HG02981 (cell line): ENCODE measurements around the gene LUC7L3.
"Not testable (repeated sequence)": the region's sequence is repeated elsewhere in the genome, so short reads cannot be mapped to it uniquely, and the experiment has no call there.

Source experiments
- ATAC-seq: cut with Tn5 transposase; IDR thresholded peaks from one replicate; pipeline ENCODE4 v1.9.1; 2021; ENCODE audit warnings: mild to moderate bottlenecking, moderate library complexity; ENCODE audit not compliant: unreplicated experiment

The LUC7L3 gene

DNA sequence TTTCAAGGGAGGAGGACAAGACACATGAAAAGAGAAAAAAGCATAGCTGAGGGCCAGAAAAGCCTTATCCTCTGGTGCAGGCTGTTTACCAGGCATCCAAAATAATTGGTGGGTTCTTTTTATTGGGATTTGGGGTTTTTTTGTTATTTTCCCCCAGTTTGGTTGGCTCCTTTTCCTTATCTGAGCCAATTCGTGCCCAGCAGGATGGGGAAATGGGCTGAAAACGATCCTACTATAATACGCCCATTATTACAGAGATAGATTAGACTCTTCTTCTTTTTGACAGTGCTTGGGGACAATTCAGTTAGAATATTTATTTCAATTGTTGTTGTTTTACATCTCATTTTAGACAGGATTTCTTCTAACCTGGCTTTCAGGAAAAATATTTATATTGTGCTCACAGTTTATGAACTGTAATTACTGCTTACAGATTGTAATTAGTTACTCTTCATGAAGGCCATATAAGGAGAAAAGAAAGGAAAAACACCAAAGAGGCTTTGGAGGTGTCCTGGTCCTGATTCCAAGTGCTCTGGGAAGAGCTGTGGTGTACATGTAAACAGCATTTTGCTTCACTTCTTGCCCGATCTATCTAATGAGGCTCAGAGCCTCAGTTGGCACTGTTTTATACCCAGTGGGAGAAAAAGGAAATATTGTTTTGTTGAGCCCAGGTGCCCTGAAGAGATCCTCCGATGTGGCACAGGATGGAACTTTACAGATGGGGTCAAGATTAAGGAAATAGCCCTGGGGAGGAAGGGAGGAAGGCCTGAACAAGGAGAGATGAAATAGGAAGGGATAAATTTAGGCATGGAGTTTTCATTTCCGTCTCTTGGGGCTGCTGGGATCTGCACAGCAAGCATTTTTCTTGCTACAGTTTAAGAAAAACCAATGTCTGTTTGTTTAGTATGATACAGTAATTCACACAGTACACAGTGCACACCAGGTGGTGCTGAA, 11.1 kb upstream of the LUC7L3 start:
- no peak for ATAC-seq

DNA sequence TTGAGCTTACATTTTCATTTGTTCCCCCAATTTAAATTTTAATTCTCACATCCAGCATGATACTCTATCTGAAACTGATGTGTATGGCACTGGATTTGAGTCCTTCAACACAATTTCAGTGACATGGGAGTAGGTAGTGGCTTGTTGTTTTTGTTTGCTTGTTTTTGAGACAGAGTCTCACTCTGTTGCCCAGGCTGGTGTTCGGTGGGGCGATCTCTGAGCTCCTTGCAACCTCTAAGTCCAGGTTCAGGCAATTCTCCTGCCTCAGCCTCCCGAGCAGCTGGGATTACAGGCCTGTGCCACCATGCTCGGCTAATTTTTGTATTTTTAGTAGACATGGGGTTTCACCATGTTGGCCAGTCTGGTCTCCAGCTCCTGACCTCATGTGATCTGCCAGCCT, 10.3 kb upstream of the LUC7L3 start:
- not testable (repeated sequence) for ATAC-seq

DNA sequence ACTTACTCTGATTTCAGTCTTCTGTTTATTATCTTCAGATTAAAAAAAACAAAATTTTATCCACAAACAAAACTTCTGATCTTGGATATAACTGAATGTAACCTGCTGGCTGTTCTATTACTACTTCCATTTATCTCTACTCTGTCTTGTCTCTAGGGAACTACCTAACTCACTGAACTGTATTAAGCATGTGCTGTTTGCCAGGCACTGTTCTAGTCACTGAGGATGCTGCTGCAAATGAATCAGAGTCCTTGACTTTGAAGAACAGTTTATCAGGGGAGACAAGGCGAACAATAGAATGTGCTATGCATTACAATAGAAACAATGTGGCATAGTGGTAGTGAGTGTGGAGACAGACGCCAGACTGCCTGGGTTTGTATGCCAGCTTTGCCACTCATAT, 9.4 kb upstream of the LUC7L3 start:
- no peak for ATAC-seq

DNA sequence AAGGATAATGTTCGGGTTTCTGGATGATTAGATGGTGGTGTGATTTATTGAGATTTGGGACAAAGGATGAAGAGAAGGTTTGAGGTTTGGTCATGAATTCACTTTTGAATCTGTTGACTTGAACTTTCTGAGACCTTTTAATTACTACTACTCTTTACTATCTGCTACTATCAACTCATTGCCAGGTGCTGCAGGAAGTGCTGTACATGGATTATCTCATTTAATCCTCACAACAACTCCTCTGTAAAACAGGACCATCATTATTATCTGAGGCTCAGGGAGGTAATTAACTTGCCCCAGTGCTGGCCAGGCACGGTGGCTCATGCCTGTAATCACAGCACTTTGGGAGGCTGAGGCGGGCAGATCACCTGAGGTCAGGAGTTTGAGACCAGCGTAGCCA, 8.8 kb upstream of the LUC7L3 start:
- ATAC-seq: no peak

DNA sequence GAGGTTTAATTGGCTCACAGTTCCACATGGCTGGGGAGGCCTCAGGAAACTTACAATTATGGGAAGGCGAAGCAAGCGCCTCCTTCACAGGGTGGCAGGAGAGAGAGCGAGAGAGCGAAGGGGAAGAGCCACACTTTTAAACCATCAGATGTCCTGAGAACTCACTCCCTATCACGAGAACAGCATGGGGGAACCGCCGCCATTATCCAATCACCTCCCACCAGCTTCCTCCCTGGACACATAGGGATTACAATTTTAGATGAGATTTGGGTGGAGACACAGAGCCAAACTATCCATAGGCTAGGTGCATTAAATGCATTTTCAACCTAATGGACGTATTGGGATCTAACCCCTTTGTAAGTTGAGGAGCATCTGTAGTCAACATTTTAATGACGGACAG, 6.8 kb upstream of the LUC7L3 start:
- ATAC-seq: no peak

DNA sequence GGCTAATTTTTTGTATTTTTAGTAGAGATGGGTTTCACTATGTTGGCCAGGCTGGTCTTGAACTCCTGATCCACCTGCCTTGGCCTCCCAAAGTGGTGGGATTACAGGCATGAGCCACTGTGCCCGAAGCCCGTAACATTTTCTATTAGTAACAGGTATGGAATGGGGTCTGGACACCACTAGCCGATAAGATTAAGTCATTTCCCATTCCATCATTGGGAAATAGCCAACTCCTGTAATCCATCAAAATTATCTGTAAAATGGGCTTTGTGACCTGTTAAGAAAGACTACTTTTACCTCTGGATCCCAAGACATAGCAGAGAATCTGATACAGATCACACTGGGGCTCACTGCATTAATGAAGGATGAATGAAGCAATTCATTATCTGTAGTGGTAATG, 3.9 kb upstream of the LUC7L3 start:
- ATAC-seq: no peak

DNA sequence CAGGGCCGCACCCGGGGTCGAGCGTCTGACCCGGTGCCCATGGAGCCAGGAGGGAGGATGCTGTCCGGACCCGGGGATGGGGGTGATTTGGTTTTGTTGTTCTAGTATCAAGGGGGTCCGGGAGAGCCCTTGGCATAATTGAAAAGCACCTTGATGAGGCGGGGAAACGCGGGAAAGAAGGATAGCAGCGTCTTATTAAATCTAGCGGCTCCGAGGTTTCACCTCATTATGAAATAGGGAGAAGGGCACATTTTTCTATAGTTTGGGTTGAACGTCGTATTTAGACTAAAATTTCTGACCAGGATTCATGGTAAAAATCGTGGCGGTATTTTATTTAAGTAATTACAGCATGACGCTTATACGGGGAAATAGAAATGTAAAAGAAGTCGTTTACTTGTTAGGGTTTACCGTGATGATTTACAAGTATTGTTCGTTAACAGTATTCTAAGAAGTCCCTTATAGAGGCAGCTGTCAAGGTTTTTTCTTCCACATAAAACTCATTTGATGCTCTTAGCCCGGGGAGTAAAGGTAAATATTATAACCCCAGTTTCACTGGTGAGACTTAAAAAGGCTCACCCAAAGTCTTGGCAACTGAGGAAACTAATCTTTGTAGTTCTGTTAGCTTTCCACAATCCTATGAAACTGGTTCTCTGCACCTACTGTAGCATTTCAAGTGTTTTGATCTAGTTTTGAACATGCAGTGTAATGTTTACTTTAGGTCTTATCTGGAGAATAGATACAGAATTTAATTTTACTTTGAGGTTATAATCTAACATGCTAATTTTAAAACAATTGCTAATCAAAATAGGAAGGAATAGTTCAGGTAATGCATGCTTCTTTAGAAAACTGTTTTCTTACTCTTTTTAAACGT, 756 bp downstream of the LUC7L3 start:
- ATAC-seq: no peak

DNA sequence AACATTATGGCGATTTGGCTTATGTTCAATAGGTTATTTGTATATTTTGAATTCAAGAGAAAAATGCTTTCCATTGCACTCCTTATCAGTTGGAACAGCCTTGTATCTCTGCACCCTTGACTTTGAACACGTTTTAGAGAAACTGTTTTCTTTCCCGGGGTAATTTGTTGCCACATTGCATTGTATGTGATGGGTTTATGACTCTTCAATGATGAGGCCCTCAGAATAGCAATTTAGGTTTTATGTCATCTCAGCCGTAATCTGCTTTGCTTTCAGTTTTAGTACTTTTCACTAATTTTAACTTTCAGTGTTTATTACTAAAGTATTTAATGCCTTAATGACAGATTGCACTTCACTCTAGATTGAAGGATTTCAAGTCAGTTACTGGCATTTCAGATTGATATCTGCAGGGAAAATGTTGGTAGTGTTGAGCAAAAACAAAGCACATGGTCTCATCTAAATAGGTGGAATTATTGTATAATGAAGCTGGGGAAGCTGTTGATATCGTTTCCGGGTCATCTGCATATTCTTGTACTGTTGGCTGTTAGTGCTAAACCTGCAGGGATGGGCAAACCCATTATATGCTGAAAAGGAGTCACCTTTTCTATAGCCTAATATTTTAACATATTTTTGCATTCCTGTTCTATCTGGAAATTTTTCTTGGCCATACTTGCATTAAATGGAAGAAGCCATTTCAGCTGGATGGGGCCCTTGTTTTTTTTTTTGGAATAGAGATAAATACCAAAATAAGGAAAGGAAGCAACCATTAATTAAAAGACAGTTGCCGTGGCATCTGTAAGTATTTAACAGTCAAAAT, 2.0 kb downstream of the LUC7L3 start:
- no peak for ATAC-seq

DNA sequence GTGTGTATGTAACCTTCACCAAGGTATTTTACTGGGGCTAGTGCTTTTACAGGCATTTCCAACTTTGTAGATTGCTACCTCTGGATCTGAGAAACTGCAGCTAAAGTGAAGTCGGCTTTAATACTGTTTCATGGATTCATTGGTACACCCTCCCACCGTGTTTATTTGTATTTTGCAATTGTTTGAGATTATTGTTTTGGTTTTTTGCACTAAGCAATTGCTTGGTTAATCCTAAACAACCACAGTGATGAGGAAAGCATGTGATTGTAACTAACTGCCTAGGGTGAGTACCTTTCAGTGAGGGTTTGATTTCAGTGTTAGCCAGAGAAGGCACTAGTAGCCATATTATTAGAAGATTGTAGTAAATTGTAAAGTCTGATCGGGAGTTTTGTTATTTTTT, 3.3 kb downstream of the LUC7L3 start:
- ATAC-seq: no peak

DNA sequence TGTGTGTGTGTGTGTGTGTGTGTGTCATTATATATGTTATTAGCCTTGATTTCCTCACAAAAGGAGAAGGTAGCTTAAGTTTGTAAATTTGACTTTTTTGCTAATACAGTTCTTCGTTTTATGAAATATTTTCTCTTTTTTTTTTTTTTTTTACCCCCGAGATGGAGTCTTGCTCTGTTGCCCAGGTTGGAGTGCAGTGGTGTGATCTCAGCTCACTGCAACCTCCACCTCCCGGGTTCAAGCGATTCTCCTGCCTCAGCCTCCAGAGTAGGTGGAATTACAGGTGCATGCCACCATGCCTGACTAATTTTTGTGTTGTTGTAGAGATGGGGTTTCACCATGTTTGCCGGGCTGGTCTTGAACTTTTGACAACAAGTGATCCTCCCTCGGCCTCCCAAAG, 5.2 kb downstream of the LUC7L3 start:
- not testable (repeated sequence) for ATAC-seq

DNA sequence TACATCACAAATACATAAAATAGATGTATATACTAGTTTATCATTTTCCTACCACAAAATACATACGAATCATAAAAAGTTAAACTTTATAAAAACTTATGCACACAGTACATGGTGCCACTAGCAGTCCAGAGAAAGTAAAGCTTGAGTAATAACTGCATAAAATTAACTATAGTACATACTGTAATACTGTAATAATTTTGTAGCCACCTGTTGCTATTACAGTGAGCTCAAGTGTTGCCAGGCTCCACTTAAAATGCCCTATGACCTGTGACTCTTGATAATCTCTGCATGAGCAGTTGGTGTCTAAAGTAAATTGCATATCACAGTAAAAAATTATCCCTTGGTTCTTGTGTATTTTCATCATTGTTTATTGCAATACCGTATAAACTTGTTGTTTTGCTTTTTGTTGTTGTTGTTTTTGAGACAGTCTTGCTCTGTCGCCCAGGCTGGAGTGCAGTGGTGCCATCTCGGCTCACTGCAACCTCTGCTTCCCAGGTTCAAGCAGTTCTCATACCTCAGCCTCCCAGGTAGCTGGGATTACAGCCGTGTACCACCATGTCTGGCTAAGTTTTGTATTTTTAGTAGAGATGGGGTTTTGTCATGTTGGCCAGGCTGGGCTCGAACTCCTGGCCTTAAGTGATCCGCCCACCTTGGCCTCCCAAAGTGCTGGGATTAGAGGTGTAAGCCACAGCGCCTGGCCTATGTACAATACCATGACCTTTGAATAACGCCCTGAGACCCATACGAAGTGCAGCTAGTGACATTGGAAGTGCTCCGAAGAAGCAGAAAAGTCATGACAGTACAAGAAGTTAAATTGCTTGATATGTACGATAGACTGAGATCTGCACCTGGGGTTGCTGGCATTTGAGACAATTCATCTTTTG, 6.6 kb downstream of the LUC7L3 start:
- no peak for ATAC-seq

DNA sequence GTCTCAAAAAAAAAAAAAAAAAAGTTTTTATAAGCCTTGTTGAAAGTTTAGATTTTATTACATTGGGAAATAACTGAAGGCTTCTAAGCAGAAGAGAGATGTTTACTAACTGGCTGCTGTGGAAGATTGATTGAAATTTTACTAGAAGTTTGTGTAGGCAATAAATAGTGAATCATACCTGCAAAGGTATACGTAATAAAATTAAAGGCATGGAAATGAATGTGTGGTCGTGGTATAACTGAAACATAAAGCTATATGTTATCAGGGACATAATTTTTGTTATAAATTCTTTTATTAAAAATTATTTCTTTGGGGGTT, 8.7 kb downstream of the LUC7L3 start:
- ATAC-seq: no peak

DNA sequence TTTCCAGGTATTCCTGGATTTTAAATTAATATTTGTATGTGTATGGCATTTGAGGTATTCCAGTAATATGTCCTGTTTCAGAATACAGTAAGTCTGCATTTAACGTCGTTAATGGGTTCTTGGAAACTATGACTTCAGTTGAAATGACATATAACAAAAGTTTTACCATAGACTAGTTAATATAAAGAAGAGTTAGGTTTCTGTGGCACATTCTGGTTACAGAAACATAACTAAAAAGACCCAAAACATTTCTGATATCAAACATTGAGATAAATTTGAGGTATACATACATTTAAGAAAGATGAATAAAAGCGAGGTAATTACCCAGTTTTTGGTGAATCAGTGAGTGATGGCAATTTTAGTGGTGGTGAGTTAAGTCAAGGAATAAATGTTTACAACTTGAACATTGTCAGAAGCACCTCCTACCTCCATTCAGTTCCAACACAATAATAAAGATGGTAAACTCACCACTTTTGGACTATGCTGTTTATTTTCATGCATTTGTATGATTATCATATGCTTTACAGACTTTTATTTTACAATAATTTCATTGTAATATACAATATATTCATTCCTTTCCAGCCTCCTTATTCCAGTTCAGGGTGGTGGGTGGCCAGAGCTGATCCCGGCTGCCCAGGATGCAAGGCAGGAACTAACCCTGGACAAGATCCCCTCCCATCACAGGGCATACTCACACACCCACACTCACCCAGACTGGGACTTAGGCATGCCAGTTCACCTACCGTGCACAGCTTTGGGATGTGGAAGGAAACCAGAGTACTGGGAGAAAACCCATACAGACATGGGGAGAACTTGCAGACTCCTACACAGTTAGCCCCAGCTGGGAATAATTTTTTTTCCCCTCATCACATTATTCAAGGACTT, 9.7 kb downstream of the LUC7L3 start:
- ATAC-seq: no peak

DNA sequence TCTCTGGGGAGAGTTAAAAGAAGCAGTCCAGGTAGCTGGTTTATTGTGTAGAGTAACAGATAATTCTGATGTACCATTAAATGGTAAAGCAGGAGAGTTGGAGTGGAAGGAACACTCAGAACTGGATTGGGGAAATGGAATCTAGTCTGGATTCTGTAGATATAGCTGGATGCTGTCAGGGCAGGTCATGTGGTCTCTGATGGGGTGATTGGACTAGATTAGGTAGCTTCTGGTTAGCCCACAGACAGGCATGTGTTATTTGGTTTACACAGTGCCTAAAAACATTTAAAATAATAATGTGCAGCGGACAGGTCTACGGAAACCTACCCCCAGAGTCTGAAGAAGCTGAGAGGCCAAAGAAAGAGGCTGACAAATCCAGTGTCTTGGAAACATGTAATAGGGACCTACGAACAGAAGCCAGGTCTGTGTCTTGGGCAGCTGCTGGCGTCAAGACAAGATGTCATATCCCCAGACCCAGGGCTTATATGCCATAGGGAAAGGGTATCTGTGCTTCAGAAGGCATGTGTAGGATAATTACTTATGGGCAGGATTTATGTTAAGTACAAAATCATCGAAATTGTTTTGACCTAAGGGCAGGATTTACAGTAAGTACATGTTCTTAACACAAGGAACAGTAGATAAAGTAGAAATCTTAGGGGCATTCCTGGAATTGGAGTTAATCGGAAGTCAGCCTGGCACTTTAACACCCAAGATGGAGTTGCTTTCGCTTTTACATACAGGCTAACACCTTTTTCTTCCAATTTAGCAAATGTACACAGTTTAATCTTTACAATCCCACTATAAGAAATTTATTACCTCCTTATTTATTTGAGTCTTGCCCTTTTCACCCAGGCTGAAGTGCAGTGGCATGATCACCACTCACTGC, 12.4 kb downstream of the LUC7L3 start:
- ATAC-seq: no peak

DNA sequence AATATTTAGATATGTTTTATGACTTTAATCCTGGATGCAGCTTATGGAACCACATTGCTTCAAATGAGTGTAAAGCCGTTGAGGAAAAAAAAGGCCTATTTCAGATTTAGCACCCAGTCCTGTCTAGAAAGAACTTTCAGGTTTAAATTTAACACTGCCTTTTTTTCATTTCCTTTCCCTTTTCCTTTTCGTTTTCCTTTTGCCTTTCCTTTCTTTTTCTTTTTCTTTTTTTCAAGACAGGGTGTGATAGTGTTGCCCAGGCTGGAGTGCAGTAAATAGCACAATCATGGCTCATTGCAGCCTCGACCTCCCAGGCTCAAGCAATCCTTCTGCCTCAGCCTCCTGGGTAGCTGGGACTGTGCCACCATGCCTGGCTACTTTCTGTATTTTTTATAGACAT, 15.9 kb downstream of the LUC7L3 start:
- no peak for ATAC-seq

DNA sequence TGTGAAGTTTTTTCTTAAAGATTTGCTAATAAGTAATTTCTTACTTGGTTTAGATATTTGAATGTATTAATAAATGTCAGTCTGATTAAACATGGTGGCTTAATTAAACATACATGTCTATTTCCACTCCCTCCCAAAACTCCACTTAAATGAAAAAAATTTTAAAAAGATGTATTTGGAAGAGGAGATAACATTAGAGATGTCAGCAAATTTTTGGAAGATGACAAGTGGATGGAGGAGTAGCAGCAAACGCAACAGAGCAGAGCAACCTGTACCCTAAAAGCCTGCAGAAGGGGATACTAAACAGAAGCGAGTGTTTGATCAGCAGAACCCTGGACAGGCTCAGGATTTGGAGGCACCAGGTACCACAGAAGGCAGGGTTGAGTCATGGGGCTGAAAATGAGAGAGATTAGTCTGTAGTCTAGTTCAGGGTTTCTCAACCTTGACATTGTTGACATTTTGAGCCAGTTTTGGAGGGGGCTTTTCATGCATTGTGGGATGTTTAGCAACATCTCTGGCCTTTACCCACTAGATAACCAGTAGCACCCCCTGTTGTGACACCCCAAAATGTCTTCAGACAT, 17.8 kb downstream of the LUC7L3 start:
- ATAC-seq: no peak

DNA sequence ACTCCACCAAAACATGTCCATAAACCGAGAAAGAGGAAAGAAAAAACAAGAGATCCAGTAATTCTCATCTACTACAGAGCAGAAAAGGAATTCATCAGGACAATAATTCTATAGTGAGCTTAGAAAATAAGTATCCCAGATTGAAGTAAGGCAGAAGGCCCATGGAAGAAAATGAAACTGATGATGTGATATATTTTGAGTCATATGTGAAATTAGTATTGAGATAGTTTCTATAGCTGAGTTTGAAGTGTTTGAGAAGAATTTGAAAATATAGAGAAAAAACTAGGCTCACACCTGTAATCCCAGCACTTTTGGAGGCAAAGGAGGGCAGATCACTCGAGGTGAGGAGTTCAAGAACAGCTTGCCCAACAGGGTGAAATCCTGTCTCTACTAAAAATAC, 19.7 kb downstream of the LUC7L3 start:
- ATAC-seq: no peak

DNA sequence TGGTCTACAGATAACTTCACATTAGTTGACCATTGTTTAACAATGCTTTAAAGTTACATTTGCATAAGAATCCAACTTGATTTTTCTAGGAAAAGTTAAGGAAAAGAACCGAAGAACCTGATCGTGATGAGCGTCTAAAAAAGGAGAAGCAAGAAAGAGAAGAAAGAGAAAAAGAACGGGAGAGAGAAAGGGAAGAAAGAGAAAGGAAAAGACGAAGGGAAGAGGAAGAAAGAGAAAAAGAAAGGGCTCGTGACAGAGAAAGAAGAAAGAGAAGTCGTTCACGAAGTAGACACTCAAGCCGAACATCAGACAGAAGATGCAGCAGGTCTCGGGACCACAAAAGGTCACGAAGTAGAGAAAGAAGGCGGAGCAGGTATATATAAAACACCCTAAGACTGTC, 26.2 kb downstream of the LUC7L3 start:
- ATAC-seq: no peak
